ENCODE results near the gene CD226. TPM values are rescaled to one million over a fixed set of nuclear protein-coding genes. Genes with fewer than 3 reads are reported as not detected.

The CD226 gene
- total RNA-seq, result 1 to 10 TPM; 1.0 to 1.7 TPM

GRCh38 chr18:69947361-69948133 is at the start of gene CD226:
TSS of gene CD226 (minus strand) at chr18:69947873. CDS start at chr18:69947406, 467 bp downstream.

Measured in melanocyte of skin (primary cell).